Natural killer cell treated with Interleukin-12 subunit alpha and Interleukin-12 subunit beta and Interleukin-15 and Interleukin-18, amount 100 ng/mL, for 72 hours (primary cell): Measurements from ENCODE around the gene AMBP. TPM values are rescaled to one million over a fixed set of nuclear protein-coding genes. Genes with fewer than 3 reads are reported as not detected.
"Not testable (repeated sequence)": the region's sequence is repeated elsewhere in the genome, so short reads cannot be mapped to it uniquely, and the experiment has no call there.

Experiments used
- ATAC-seq, 2 donors: fragments of 150-1000 bp; cut with Tn5 transposase in 1 of 2; sonication (Bioruptor Pico), chemical (Tn5 transposase) in 1 of 2; 2 replicates each; pipeline ENCODE4 v1.10.0; 2021
- DNase-seq: peaks from one replicate; pipeline ENCODE4 v3.0.0; 2022; ENCODE audit warnings: low spot score
- H3K27ac Mint-ChIP-seq, 2 donors: 1 replicate in 1 of 2; 2 replicates in 1 of 2; pipeline ENCODE4 v1.8.0; 2022; ENCODE audit warnings: mixed read lengths in 2 of 2, mild to moderate bottlenecking in 1 of 2, moderate library complexity in 1 of 2
- H3K27me3 Mint-ChIP-seq, 2 donors: 1 replicate in 1 of 2; 2 replicates in 1 of 2; pipeline ENCODE4 v1.8.0; 2022; ENCODE audit warnings: mixed read lengths in 2 of 2
- H3K36me3 Mint-ChIP-seq: one replicate; pipeline ENCODE4 v1.8.0; 2022; ENCODE audit warnings: mixed read lengths
- H3K4me1 Mint-ChIP-seq, 2 donors: 1 replicate in 1 of 2; 2 replicates in 1 of 2; pipeline ENCODE4 v1.8.0; 2022; ENCODE audit warnings: low read depth in 2 of 2, mixed read lengths in 2 of 2, mild to moderate bottlenecking in 1 of 2
- H3K4me3 Mint-ChIP-seq: one replicate; pipeline ENCODE4 v1.8.0; 2022; ENCODE audit warnings: mixed read lengths
- H3K9me3 Mint-ChIP-seq: 2 replicates; pipeline ENCODE4 v1.8.0; 2022; ENCODE audit warnings: mixed read lengths
- total RNA-seq, 2 donors: library from RNA; stranded (reverse); gene quantifications; one replicate each; pipeline ENCODE4 v1.2.3, GENCODE V29; 2022

The AMBP gene
- total RNA-seq, 2 donors from 2014 or later, result not detected

GRCh38 chr9:114091711-114092110 is 13.6 kb upstream of the AMBP start:
- Mint-ChIP-seq H3K27ac (no peak overlapping the region), H3K4me1 (no peaks in the 10 kb centered on the region), H3K4me3 (no peak overlapping the region), H3K27me3 (peaks cover 6 to 8% of the 10 kb centered on the region in 2 donors), H3K9me3 (no peaks in the 10 kb centered on the region), H3K36me3 (no peaks in the 10 kb centered on the region)
- ATAC-seq, result no peak
- DNase-seq, result no peak

DNA sequence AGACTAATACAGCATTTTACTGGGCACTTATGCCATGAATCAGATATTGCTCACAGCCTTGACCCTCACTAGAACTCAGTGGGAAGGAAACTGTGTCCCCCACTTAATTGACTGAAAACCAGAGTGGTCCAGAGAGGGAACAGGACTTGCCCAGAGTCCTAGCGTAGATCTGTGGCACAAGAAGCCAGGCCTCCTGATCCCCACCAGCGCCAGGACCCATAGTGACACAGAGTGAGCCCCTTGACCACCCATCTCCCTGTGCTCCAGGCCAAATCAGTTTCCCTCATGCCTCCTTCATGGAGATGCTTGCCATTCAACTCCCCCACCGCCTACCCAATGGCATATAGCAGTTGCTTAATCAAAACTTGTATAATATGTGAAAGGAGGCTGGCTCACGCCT is 12.7 kb upstream of the AMBP start:
- ATAC-seq (no peak), DNase-seq (no peak)
- H3K36me3 Mint-ChIP-seq, result no peaks in the 10 kb centered on the region
- H3K27ac Mint-ChIP-seq, result no peak overlapping the region
- no peaks in the 10 kb centered on the region for H3K27me3 Mint-ChIP-seq
- H3K9me3 Mint-ChIP-seq, result no peaks in the 10 kb centered on the region
- no peak overlapping the region for H3K4me3 Mint-ChIP-seq
- no peaks in the 10 kb centered on the region for H3K4me1 Mint-ChIP-seq

DNA sequence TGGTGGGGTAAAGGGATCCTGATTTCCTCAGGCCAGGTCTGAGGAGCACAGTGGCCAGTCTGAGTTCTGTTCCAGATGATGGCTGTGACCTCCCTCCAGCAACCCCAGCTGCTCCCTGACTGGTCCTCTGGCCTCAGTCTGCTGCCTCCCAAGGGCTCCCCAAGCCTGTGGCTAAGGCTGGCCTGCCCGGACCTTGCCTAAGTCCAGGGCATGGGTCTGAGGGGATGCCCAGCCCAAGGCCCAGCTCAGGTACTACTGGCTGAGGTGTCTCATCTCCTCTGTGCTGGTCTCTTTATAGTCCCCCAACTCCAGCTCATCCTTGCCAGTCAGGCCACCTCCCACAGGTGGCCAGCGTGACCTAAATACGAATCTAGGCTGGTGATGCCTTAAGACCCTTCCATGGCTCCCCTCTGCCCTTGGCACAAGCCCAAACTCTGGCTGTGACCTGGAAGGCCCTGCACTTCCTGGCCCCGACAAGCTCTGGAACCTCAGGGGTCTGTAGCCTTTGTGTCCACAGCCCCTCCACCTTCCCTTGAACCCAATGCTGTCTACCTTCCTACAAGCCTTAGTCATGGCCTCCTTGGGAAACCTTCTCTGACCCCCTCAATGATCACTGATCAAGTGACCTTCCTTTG is 11.2 kb upstream of the AMBP start:
- H3K9me3 Mint-ChIP-seq, result no peaks in the 10 kb centered on the region
- no peaks in the 10 kb centered on the region for H3K4me1 Mint-ChIP-seq
- no peaks in the 10 kb centered on the region for H3K36me3 Mint-ChIP-seq
- DNase-seq (no peak), ATAC-seq (peak in 1 of 2 donors; percentile 9)
- H3K27ac Mint-ChIP-seq, result no peak overlapping the region
- H3K27me3 Mint-ChIP-seq, result no peaks in the 10 kb centered on the region
- no peak overlapping the region for H3K4me3 Mint-ChIP-seq

DNA sequence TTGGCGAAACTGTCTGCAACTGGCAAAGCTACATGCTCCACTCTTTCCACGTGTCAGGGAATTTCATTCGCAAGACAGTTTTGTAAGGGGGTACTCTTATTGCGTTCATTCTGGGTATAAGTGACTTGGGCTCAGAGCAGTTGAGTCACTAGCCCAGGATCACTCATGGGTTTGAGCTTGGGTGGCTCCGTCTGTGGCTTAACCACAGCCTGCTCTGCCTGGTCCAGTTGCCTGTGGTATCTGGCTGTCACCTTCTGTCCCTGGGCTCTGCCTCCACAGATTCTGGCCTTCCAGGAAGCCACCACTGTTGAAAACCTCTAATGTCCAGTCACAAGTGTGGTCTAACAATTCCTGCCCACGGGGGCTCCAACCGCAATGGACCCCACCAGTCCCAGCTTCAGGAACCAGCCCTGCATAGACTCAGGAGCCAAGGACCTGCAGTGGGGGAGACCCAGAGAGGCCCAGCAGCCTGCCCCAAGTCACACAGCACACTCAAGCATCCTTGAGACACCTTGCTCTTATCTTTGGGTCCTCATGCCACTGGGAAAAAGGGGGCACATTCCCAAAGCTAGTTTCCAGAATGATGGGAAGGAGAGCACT is 10.6 kb upstream of the AMBP start:
- no peak for DNase-seq
- ATAC-seq, result no peak
- H3K27me3 Mint-ChIP-seq, result peaks cover 0 to 3% of the 10 kb centered on the region in 2 donors
- H3K9me3 Mint-ChIP-seq, result no peaks in the 10 kb centered on the region
- no peak overlapping the region for H3K4me3 Mint-ChIP-seq
- no peak overlapping the region for H3K27ac Mint-ChIP-seq
- no peaks in the 10 kb centered on the region for H3K4me1 Mint-ChIP-seq
- no peaks in the 10 kb centered on the region for H3K36me3 Mint-ChIP-seq

GRCh38 chr9:114087721-114088120 is 9.6 kb upstream of the AMBP start:
- Mint-ChIP-seq H3K27me3 (peaks cover 0 to 3% of the 10 kb centered on the region in 2 donors), H3K27ac (no peak overlapping the region), H3K4me1 (no peaks in the 10 kb centered on the region), H3K9me3 (no peaks in the 10 kb centered on the region), H3K4me3 (no peak overlapping the region), H3K36me3 (no peaks in the 10 kb centered on the region)
- DNase-seq (no peak), ATAC-seq (no peak)

- H3K9me3 Mint-ChIP-seq, result no peaks in the 10 kb centered on the region
- no peak overlapping the region for H3K27ac Mint-ChIP-seq
- no peak for DNase-seq
- no peaks in the 10 kb centered on the region for H3K36me3 Mint-ChIP-seq
- no peak overlapping the region for H3K4me3 Mint-ChIP-seq
- no peaks in the 10 kb centered on the region for H3K4me1 Mint-ChIP-seq
- ATAC-seq, result no peak
- H3K27me3 Mint-ChIP-seq, result peaks cover 0 to 3% of the 10 kb centered on the region in 2 donors
These were observed 8.5 kb upstream of the AMBP start for GRCh38 chr9:114086607-114087006.

- Mint-ChIP-seq H3K36me3 (no peaks in the 10 kb centered on the region), H3K4me3 (no peak overlapping the region), H3K9me3 (no peaks in the 10 kb centered on the region), H3K4me1 (no peaks in the 10 kb centered on the region), H3K27ac (no peak overlapping the region), H3K27me3 (peaks cover 0 to 3% of the 10 kb centered on the region in 2 donors)
- ATAC-seq, result no peak
- no peak for DNase-seq
These were observed 7.9 kb upstream of the AMBP start for GRCh38 chr9:114086009-114086408.

- no peak overlapping the region for H3K4me3 Mint-ChIP-seq
- DNase-seq (no peak), ATAC-seq (no peak)
- no peak overlapping the region for H3K27ac Mint-ChIP-seq
- H3K9me3 Mint-ChIP-seq, result no peaks in the 10 kb centered on the region
- no peaks in the 10 kb centered on the region for H3K4me1 Mint-ChIP-seq
- no peaks in the 10 kb centered on the region for H3K36me3 Mint-ChIP-seq
- H3K27me3 Mint-ChIP-seq, result peaks cover 0 to 3% of the 10 kb centered on the region in 2 donors
These were observed 7.3 kb upstream of the AMBP start for GRCh38 chr9:114085387-114085789.

DNA sequence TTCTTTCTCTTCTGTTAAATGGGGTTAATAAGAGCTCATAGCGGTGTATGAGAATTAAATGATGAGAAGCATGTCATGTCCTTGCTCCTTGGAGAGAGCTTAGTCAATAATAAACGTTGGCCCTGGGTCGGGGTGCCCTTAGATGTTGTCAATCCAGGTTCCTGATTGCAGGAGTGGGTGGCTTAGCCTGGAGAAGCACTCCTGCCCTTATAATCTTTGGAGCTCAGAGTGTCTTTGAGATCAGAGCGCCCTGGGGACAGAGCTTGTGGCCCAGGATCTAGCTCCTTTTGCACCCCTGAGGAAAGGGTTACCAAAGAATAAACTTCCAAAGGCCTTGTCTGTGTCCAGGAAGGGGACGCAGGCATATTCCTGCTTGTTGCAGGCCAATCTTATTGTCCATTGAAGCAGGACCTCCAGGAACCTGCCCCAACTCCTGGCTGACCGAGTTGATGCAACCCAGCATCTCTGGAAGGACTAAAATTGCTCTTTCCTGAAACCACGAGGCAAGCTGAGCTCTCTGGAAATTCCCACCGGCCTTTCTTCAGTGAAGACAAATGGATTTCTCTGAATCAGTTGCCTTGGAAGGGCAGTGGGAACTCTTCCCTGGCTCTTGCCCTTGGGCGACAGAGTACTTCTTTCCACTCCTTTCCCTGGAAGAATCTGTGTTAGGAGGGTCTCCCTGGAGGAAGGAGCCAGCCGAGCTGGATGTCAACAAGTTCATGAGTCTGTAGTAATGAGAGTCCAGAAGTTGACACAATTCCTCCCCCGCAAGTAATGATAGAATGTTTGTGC is 6.4 kb upstream of the AMBP start:
- DNase-seq (no peak), ATAC-seq (no peak)
- no peaks in the 10 kb centered on the region for H3K9me3 Mint-ChIP-seq
- H3K36me3 Mint-ChIP-seq, result no peaks in the 10 kb centered on the region
- no peak overlapping the region for H3K4me3 Mint-ChIP-seq
- no peaks in the 10 kb centered on the region for H3K4me1 Mint-ChIP-seq
- H3K27me3 Mint-ChIP-seq, result peaks cover 0 to 3% of the 10 kb centered on the region in 2 donors
- H3K27ac Mint-ChIP-seq, result no peak overlapping the region

DNA sequence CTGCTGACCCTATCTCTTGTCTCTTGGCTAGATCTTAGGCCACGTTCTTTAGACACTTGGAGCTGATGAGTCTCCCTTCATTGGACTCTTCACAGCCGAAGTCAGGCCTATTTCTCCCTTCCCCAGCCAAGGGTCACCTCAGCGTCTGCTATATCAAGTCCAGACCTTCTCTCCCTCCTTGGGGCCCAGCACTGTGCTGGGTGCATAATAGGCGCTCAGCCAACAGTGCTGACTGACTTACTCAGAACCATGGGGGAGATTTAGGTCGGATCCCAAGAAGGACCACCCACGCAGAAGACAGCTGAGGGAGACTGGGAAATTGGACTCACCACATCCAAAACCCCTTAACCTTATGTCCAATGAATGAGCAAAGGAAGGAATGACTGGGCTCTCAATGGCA is 5.6 kb upstream of the AMBP start:
- Mint-ChIP-seq H3K36me3 (no peaks in the 10 kb centered on the region), H3K4me3 (no peak overlapping the region), H3K4me1 (no peaks in the 10 kb centered on the region), H3K27ac (no peak overlapping the region), H3K27me3 (peaks cover 0 to 3% of the 10 kb centered on the region in 2 donors), H3K9me3 (no peaks in the 10 kb centered on the region)
- DNase-seq (no peak), ATAC-seq (no peak)

GRCh38 chr9:114082763-114083412 is 4.8 kb upstream of the AMBP start:
- not testable (repeated sequence) for ATAC-seq, H3K36me3 Mint-ChIP-seq, H3K4me3 Mint-ChIP-seq, H3K9me3 Mint-ChIP-seq, DNase-seq, H3K27me3 Mint-ChIP-seq, H3K4me1 Mint-ChIP-seq, H3K27ac Mint-ChIP-seq

DNA sequence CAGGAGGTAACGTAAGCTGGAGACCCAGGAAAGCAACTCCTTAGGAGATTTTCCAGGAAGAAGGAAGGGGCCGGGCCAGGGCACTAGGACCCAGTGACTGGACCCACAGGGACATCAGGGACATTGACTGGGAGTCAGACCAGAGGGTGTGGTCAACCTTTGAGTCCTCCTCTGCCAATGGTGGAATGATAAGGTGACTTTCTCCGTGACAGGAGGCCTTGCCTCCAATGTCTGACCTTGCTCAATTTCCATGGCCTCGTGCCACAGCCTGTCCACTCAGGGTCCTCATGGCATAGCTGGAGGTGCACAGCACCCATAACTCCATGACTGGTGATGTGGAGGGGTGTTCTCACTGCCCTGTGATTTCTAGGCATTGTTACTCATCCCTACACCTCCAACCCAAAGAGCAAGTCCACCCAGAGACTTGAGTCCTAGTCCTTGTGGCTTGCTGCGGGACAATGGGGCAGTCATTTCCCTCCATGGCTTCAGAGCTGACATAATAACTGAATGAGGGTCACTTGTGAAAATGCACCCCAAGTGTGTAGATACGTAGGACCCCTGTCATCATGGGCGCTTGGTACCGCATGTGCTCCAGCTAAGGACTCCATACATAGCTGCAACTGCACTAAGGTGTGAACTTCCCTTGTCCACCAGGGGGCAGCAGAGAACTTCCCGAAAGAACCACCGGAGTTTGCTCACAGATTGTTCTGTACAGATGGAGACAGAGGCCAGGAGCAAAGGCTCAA is 4.1 kb upstream of the AMBP start:
- ATAC-seq, result peak; percentile 50 to 69
- Mint-ChIP-seq H3K4me3 (no peak overlapping the region), H3K27me3 (peaks cover 0 to 3% of the 10 kb centered on the region in 2 donors), H3K9me3 (no peaks in the 10 kb centered on the region), H3K4me1 (no peaks in the 10 kb centered on the region), H3K27ac (no peak overlapping the region), H3K36me3 (no peaks in the 10 kb centered on the region)
- DNase-seq, result peak; percentile 80

GRCh38 chr9:114081441-114082016 is 3.4 kb upstream of the AMBP start:
- DNase-seq (no peak), ATAC-seq (no peak)
- Mint-ChIP-seq H3K4me1 (no peaks in the 10 kb centered on the region), H3K4me3 (no peak overlapping the region), H3K27ac (no peak overlapping the region), H3K36me3 (no peaks in the 10 kb centered on the region), H3K27me3 (peaks cover 0 to 3% of the 10 kb centered on the region in 2 donors), H3K9me3 (no peaks in the 10 kb centered on the region)
